RWPE2 (cell line): ENCODE measurements around the gene ATF6B.

Source experiments
- ATAC-seq: fragments of 200-7000 bp; cut with Tn5 transposase; 3 replicates; pipeline ENCODE4 v1.9.1; 2021; ENCODE audit warnings: low read depth
- DNase-seq: peaks from one replicate; pipeline ENCODE4 v3.0.0-alpha.2; 2020; ENCODE audit warnings: low spot score
- H3K27ac ChIP-seq: fragments of 450-650 bp; 2 replicates; pipeline ENCODE4 v1.5.1; 2017; ENCODE audit warnings: mild to moderate bottlenecking; ENCODE audit not compliant: poor library complexity, severe bottlenecking
- H3K27me3 ChIP-seq: fragments of 250-450 bp; sonication (Bioruptor Pico); 2 replicates; pipeline ENCODE4 v1.5.1; 2021; ENCODE audit warnings: mild to moderate bottlenecking, moderate library complexity; ENCODE audit not compliant: insufficient read depth, poor library complexity, severe bottlenecking
- H3K36me3 ChIP-seq: fragments of 250-450 bp; sonication (Bioruptor Pico); 2 replicates; pipeline ENCODE4 v1.5.1; 2020; ENCODE audit warnings: low read depth, mild to moderate bottlenecking, moderate library complexity
- H3K4me1 ChIP-seq: fragments of 250-450 bp; sonication (Bioruptor Pico); 2 replicates; pipeline ENCODE4 v1.5.1; 2021; ENCODE audit warnings: mild to moderate bottlenecking, moderate library complexity; ENCODE audit not compliant: insufficient read depth, poor library complexity, severe bottlenecking
- H3K4me3 ChIP-seq: fragments of 250-450 bp; sonication (Bioruptor Pico); 2 replicates; pipeline ENCODE4 v1.5.1; 2021; ENCODE audit warnings: mild to moderate bottlenecking, moderate library complexity; ENCODE audit not compliant: severe bottlenecking
- H3K9me3 ChIP-seq: fragments of 250-450 bp; sonication (Bioruptor Pico); 2 replicates; pipeline ENCODE4 v1.5.1; 2021; ENCODE audit warnings: mild to moderate bottlenecking, moderate library complexity; ENCODE audit not compliant: severe bottlenecking
- TF ChIP-seq, protein P1 (sequence below): fragments of 450-650 bp; IDR thresholded peaks from one replicate; pipeline ENCODE4 v1.5.1; 2017; ENCODE audit warnings: mild to moderate bottlenecking, moderate library complexity; ENCODE audit not compliant: poor library complexity, severe bottlenecking

The ATF6B gene

GRCh38 chr6:32154514-32155161 is 26.6 kb upstream of the ATF6B start:
- ATAC-seq (peak; percentile 58), DNase-seq (no peak)
- Histone ChIP-seq H3K4me3 (peak overlapping the region; percentile 65), H3K4me1 (peaks cover 6% of the 10 kb centered on the region), H3K27me3 (no peaks in the 10 kb centered on the region), H3K27ac (peak overlapping the region; percentile 89), H3K9me3 (no peaks in the 10 kb centered on the region), H3K36me3 (peaks cover 39% of the 10 kb centered on the region)
- TF ChIP-seq, protein P1, sequence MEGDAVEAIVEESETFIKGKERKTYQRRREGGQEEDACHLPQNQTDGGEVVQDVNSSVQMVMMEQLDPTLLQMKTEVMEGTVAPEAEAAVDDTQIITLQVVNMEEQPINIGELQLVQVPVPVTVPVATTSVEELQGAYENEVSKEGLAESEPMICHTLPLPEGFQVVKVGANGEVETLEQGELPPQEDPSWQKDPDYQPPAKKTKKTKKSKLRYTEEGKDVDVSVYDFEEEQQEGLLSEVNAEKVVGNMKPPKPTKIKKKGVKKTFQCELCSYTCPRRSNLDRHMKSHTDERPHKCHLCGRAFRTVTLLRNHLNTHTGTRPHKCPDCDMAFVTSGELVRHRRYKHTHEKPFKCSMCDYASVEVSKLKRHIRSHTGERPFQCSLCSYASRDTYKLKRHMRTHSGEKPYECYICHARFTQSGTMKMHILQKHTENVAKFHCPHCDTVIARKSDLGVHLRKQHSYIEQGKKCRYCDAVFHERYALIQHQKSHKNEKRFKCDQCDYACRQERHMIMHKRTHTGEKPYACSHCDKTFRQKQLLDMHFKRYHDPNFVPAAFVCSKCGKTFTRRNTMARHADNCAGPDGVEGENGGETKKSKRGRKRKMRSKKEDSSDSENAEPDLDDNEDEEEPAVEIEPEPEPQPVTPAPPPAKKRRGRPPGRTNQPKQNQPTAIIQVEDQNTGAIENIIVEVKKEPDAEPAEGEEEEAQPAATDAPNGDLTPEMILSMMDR, result peak; percentile 72

GRCh38 chr6:32153564-32154513 is 25.8 kb upstream of the ATF6B start, which contains the start of gene PPT2:
PPT2 (plus strand) TSS chr6:32154141; CDS start chr6:32154595, 454 bp downstream.
- ATAC-seq (peak; percentile 65), DNase-seq (peak; percentile 92)
- TF ChIP-seq, protein P1, result no peak
- peak within 1 kb of the TSS; percentile 65 for H3K4me3 ChIP-seq
- peak within 1 kb of the TSS; percentile 89 for H3K27ac ChIP-seq
- no peaks in the 10 kb centered on the region for H3K27me3 ChIP-seq
- H3K36me3 ChIP-seq, result peaks cover 35% of the 10 kb centered on the region
- H3K9me3 ChIP-seq, result no peaks in the 10 kb centered on the region
- H3K4me1 ChIP-seq, result peaks cover 6% of the 10 kb centered on the region

- Histone ChIP-seq H3K4me1 (peaks cover 6% of the 10 kb centered on the region), H3K9me3 (no peaks in the 10 kb centered on the region), H3K27me3 (no peaks in the 10 kb centered on the region), H3K4me3 (peak overlapping the region; percentile 65), H3K36me3 (peaks cover 26% of the 10 kb centered on the region), H3K27ac (peak overlapping the region; percentile 89)
- DNase-seq (no peak), ATAC-seq (peak; percentile 52)
- TF ChIP-seq, protein P1, result no peak
These were observed 24.9 kb upstream of the ATF6B start for GRCh38 chr6:32152769-32153563.

GRCh38 chr6:32151863-32152768 is 24.1 kb upstream of the ATF6B start, which contains the start of gene PRRT1:
PRRT1 (minus strand) TSS chr6:32151939; CDS start chr6:32151827, 112 bp downstream.
- Histone ChIP-seq H3K4me3 (peak within 1 kb of the TSS; percentile 65), H3K9me3 (no peaks in the 10 kb centered on the region), H3K36me3 (peaks cover 18% of the 10 kb centered on the region), H3K4me1 (peaks cover 6% of the 10 kb centered on the region), H3K27ac (peak within 1 kb of the TSS; percentile 89), H3K27me3 (no peaks in the 10 kb centered on the region)
- DNase-seq, result no peak
- no peak for ATAC-seq
- TF ChIP-seq, protein P1, result no peak
